ENCODE measurements around the gene KCNH4. TPM values are rescaled to one million over a fixed set of nuclear protein-coding genes. Genes with fewer than 3 reads are reported as not detected.

The KCNH4 gene
- total RNA-seq, 1 donor from 2014 or later: 0.80 TPM

- CTCF ChIA-PET: interaction anchor here (1.4 kb wide), 1 partner anchor 9 kb away, joined by 3 read pairs; no protein-coding TSS in a partner anchor
- Mint-ChIP-seq H3K27me3 (no peaks in the 10 kb centered on the region), H3K36me3 (ENCODE audit: low read depth) (peaks cover 29% of the 10 kb centered on the region), H3K27ac (peak overlapping the region; percentile 15), H3K9me3 (no peaks in the 10 kb centered on the region), H3K4me3 (peak overlapping the region; percentile 2), H3K4me1 (peaks cover 47% of the 10 kb centered on the region)
- POLR2A ChIA-PET: interaction anchor here (0.6 to 6.7 kb wide), 8 partner anchors 10 to 316 kb away, joined by 3 to 46 read pairs (median 4); partner anchors contain the start of genes CNP, DNAJC7 and KAT2A
- DNase-seq (no peak), ATAC-seq (ENCODE audit: low read depth) (no peak)
- no peak for TF ChIP-seq CTCF (IDR thresholded peaks at IDR 0.05)
- intact Hi-C loops (cut with micrococcal nuclease): no loop called here
Measured at GRCh38 chr17:42110301-42111264, 70.4 kb downstream of the KCNH4 start.

GRCh38 chr17:42109086-42109485 is 71.9 kb downstream of the KCNH4 start:
- Mint-ChIP-seq H3K4me1 (peaks cover 37% of the 10 kb centered on the region), H3K27ac (no peak overlapping the region), H3K9me3 (no peaks in the 10 kb centered on the region)

GRCh38 chr17:42107597-42108576 is 73.1 kb downstream of the KCNH4 start:
- TF ChIP-seq CTCF (IDR thresholded peaks at IDR 0.05): no peak
- no peak overlapping the region for H3K27ac Mint-ChIP-seq
- CTCF ChIA-PET: interaction anchor here (1.1 to 1.8 kb wide), 5 partner anchors 8 to 145 kb away, joined by 3 to 6 read pairs (median 4); partner anchors contain the start of genes DNAJC7 and ZNF385C
- POLR2A ChIA-PET: interaction anchor here (0.6 to 1.8 kb wide), 5 partner anchors 9 to 141 kb away, joined by 4 to 21 read pairs (median 8); partner anchors contain the start of genes CNP, DNAJC7 and ZNF385C
- H3K4me1 Mint-ChIP-seq: peaks cover 34% of the 10 kb centered on the region
- no peaks in the 10 kb centered on the region for H3K9me3 Mint-ChIP-seq
- intact Hi-C loops (cut with micrococcal nuclease): loop anchor here (2.0 kb wide), 1 partner anchor 41 kb away; no protein-coding TSS in a partner anchor
- no peaks in the 10 kb centered on the region for H3K27me3 Mint-ChIP-seq
- DNase-seq (peak; percentile 94), ATAC-seq (ENCODE audit: low read depth) (peak; percentile 93)
- H3K36me3 Mint-ChIP-seq (ENCODE audit: low read depth): peaks cover 22% of the 10 kb centered on the region
- H3K4me3 Mint-ChIP-seq: peak overlapping the region; percentile 74

More at GRCh38 chr17:42109086-42109485, 71.9 kb downstream of the KCNH4 start:
- intact Hi-C loops (cut with micrococcal nuclease): no loop called here
- H3K27me3 Mint-ChIP-seq: no peaks in the 10 kb centered on the region
- ChIA-PET CTCF (no interaction called here), POLR2A (interaction anchor here (4.0 kb wide), 1 partner anchor 12 kb away, joined by 26 read pairs; the partner anchor contains the start of gene KAT2A)
- DNase-seq (no peak), ATAC-seq (ENCODE audit: low read depth) (no peak)
- no peak overlapping the region for H3K4me3 Mint-ChIP-seq
- H3K36me3 Mint-ChIP-seq (ENCODE audit: low read depth): peaks cover 25% of the 10 kb centered on the region
- TF ChIP-seq CTCF (IDR thresholded peaks at IDR 0.05): no peak

GRCh38 chr17:42107124-42107523 is 73.8 kb downstream of the KCNH4 start:
- Mint-ChIP-seq H3K9me3 (no peaks in the 10 kb centered on the region), H3K27me3 (no peaks in the 10 kb centered on the region), H3K4me3 (peak overlapping the region; percentile 74), H3K36me3 (ENCODE audit: low read depth) (peaks cover 20% of the 10 kb centered on the region), H3K27ac (no peak overlapping the region), H3K4me1 (peaks cover 28% of the 10 kb centered on the region)
- DNase-seq (no peak), ATAC-seq (ENCODE audit: low read depth) (no peak)
- ChIA-PET CTCF (interaction anchor here (1.0 to 2.0 kb wide), 5 partner anchors 9 to 144 kb away, joined by 3 to 6 read pairs (median 4); no protein-coding TSS in a partner anchor), POLR2A (interaction anchor here (1.1 to 1.8 kb wide), 4 partner anchors 9 to 140 kb away, joined by 6 to 21 read pairs (median 8); partner anchors contain the start of genes CNP, DNAJC7 and ZNF385C)
- no peak for TF ChIP-seq CTCF (IDR thresholded peaks at IDR 0.05)
- intact Hi-C loops (cut with micrococcal nuclease): loop anchor here (2.0 kb wide), 1 partner anchor 40 kb away; no protein-coding TSS in a partner anchor

Other genes with a start within 250 kb of the KCNH4 start
- gene CNP, start 214.3 kb downstream of the KCNH4 start, total RNA-seq: 47.2 and 48.0 TPM in 2 replicates
- gene DNAJC7, start 163.7 kb downstream of the KCNH4 start, total RNA-seq: 130 and 152 TPM in 2 replicates
- gene NKIRAS2, start 161.1 kb downstream of the KCNH4 start, total RNA-seq: 23.9 and 25.8 TPM in 2 replicates
- gene C17orf113, start 130.5 kb downstream of the KCNH4 start, total RNA-seq: 3.1 and 4.5 TPM in 2 replicates
- gene ZNF385C, start 82.7 kb downstream of the KCNH4 start, total RNA-seq: 16.7 and 17.0 TPM in 2 replicates
- 21.9 and 22.4 TPM in 2 replicates for gene DHX58, start 68.4 kb downstream of the KCNH4 start, total RNA-seq
- gene KAT2A, start 59.8 kb downstream of the KCNH4 start, total RNA-seq: 33.4 and 40.1 TPM in 2 replicates
- gene HSPB9, start 58.3 kb downstream of the KCNH4 start, total RNA-seq: not detected in 2 replicates
- gene RAB5C, start 26.2 kb downstream of the KCNH4 start, total RNA-seq: 79.1 and 82.2 TPM in 2 replicates
- not detected in 2 replicates for gene HCRT, start 4.3 kb upstream of the KCNH4 start, total RNA-seq
- gene GHDC, start 13.4 kb upstream of the KCNH4 start, total RNA-seq: 26.5 and 29.1 TPM in 2 replicates
- gene STAT5B, start 95.2 kb upstream of the KCNH4 start, total RNA-seq: 80.3 and 82.6 TPM in 2 replicates
- gene STAT5A, start 107.4 kb upstream of the KCNH4 start, total RNA-seq: 136 and 140 TPM in 2 replicates
- 211 and 233 TPM in 2 replicates for gene STAT3, start 207.3 kb upstream of the KCNH4 start, total RNA-seq
- gene CAVIN1, start 242.1 kb upstream of the KCNH4 start, total RNA-seq: 0.10 and 0.20 TPM in 2 replicates

All from activated B cell treated with CpG ODN at 0.5 μM for 24 hours (primary cell).